HG03108 (cell line): ENCODE results near the gene ZNF280A.
"Not testable (repeated sequence)": the region's sequence is repeated elsewhere in the genome, so short reads cannot be mapped to it uniquely, and the experiment has no call there.

Experiments
- ATAC-seq: cut with Tn5 transposase; IDR thresholded peaks from one replicate; pipeline ENCODE4 v1.9.1; 2021; ENCODE audit warnings: moderate library complexity; ENCODE audit not compliant: unreplicated experiment

Gene ZNF280A

GRCh38 chr22:22469527-22469926, 50.5 kb downstream of the ZNF280A start:
- ATAC-seq, result no peak

- not testable (repeated sequence) for ATAC-seq
These were observed 51.1 kb downstream of the ZNF280A start for GRCh38 chr22:22468794-22469469.

DNA sequence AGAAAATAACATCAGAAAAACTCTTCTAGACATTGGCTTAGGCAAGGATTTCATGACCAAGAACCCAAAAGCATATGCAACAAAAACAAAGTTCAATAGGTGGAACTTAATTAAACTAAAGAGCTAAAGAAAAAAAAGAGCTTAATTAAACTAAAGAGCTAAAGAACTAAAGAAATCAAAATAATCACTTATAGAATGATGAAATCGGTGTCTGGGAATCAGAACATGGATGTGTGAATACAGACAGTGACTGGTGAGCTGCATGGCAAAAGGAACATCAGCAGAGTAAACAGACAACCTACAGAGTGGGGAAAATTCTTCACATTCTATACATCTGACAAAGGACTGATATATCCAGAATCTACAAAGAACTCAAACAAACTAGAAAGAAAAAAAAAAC, 53.0 kb downstream of the ZNF280A start:
- no peak for ATAC-seq

GRCh38 chr22:22465782-22466181, 54.3 kb downstream of the ZNF280A start:
- ATAC-seq, result no peak

- no peak for ATAC-seq
These were observed 54.9 kb downstream of the ZNF280A start for GRCh38 chr22:22465094-22465602.

DNA sequence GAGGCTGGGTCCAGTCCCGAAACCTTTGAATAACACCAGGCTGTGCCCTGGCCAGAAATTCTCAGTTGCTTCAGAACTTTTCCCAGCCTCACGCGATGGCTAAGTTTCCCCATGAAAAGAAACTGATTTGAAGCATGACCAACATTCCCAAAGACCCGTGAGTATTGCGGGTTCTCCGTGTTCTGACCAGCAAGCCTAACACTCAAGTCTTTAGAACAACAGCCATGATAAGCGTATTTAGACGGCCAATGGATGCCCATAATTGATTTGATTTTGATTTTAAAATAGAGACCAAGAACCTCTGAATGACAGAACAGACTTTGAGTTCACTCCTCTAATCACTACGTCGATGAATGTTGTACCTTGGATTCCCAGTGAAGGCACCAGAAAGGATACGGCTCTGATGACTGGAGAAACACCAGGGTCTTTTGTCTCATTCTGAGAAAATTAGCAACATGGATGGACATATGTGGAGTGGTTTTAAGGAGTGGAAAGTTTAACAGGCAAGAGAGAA, 55.5 kb downstream of the ZNF280A start:
- no peak for ATAC-seq

GRCh38 chr22:22463855-22464540, 56.1 kb downstream of the ZNF280A start:
- no peak for ATAC-seq
